Activated CD4-positive, alpha-beta memory T cell treated with anti-CD3 and anti-CD28 coated beads, Interleukin-2, amount 10 ng/mL, durations not matched to agents 7 days and 5 days (primary cell): ENCODE measurements around the gene FAM193B. TPM values are rescaled to one million over a fixed set of nuclear protein-coding genes. Genes with fewer than 3 reads are reported as not detected.

ENCODE experiments used
- CTCF ChIA-PET: fragments of 350-600 bp; sonication (Branson Sonifier 250); formaldehyde crosslinking; loops from one replicate; lab custom pipeline; 2021; ENCODE audit warnings: antibody characterized with exemption, inconsistent platforms; lab: Charles Lee
- POLR2A ChIA-PET: fragments of 350-600 bp; sonication (Branson Sonifier 250); formaldehyde crosslinking; loops from one replicate; lab custom pipeline; 2021; ENCODE audit warnings: antibody characterized with exemption; lab: Charles Lee
- DNase-seq: peaks from one replicate; pipeline ENCODE4 v3.0.0-alpha.2; 2020
- H3K27ac Mint-ChIP-seq: one replicate; pipeline ENCODE4 v1.8.0; 2021; ENCODE audit warnings: mild to moderate bottlenecking, mixed read lengths
- H3K27me3 Mint-ChIP-seq: one replicate; pipeline ENCODE4 v1.8.0; 2021; ENCODE audit warnings: mixed read lengths
- H3K36me3 Mint-ChIP-seq: one replicate; pipeline ENCODE4 v1.8.0; 2021; ENCODE audit warnings: low read depth, mixed read lengths
- H3K4me1 Mint-ChIP-seq: one replicate; pipeline ENCODE4 v1.8.0; 2021; ENCODE audit warnings: mixed read lengths
- H3K4me3 Mint-ChIP-seq: one replicate; pipeline ENCODE4 v1.8.0; 2021; ENCODE audit warnings: mild to moderate bottlenecking, mixed read lengths
- H3K9me3 Mint-ChIP-seq: one replicate; pipeline ENCODE4 v1.8.0; 2021; ENCODE audit warnings: mixed read lengths
- total RNA-seq, 2 experiments: library from RNA; stranded (reverse); gene quantifications; one replicate each; pipeline ENCODE4 v1.2.3, GENCODE V29; 2021

The FAM193B gene
- total RNA-seq, 2 experiments from 2014 or later: 110 to 112 TPM

GRCh38 chr5:177500685-177501522 is 53.5 kb downstream of the FAM193B start:
- ChIA-PET CTCF (interaction anchor here (0.5 to 5.7 kb wide), 28 partner anchors 9 to 387 kb away, joined by 3 to 45 read pairs (median 4); partner anchors contain the start of genes DDX41, F12, GRK6 and PRELID1), POLR2A (interaction anchor here (0.7 to 1.5 kb wide), 6 partner anchors 10 to 134 kb away, joined by 3 to 5 read pairs (median 3); no protein-coding TSS in a partner anchor)
- Mint-ChIP-seq H3K36me3 (no peaks in the 10 kb centered on the region), H3K9me3 (no peaks in the 10 kb centered on the region), H3K4me3 (no peak overlapping the region), H3K27ac (no peak overlapping the region), H3K27me3 (peaks cover 21% of the 10 kb centered on the region), H3K4me1 (peaks cover 19% of the 10 kb centered on the region)
- DNase-seq: peak; percentile 84

- H3K4me1 Mint-ChIP-seq: peaks cover 27% of the 10 kb centered on the region
- no peaks in the 10 kb centered on the region for H3K9me3 Mint-ChIP-seq
- H3K36me3 Mint-ChIP-seq: no peaks in the 10 kb centered on the region
- DNase-seq: no peak
- peaks cover 21% of the 10 kb centered on the region for H3K27me3 Mint-ChIP-seq
- peak overlapping the region; percentile 6 for H3K4me3 Mint-ChIP-seq
- ChIA-PET CTCF (interaction anchor here (0.7 to 5.7 kb wide), 8 partner anchors 17 to 225 kb away, joined by 3 to 45 read pairs (median 12); partner anchors contain the start of gene DDX41), POLR2A (interaction anchor here (1.1 kb wide), 1 partner anchor 127 kb away, joined by 3 read pairs; no protein-coding TSS in a partner anchor)
- no peak overlapping the region for H3K27ac Mint-ChIP-seq
These were observed 54.5 kb downstream of the FAM193B start for GRCh38 chr5:177499842-177500241.

GRCh38 chr5:177498013-177498787 is 56.2 kb downstream of the FAM193B start:
- ChIA-PET POLR2A (interaction anchor here (1.0 to 3.7 kb wide), 12 partner anchors 11 to 188 kb away, joined by 3 to 12 read pairs (median 4); partner anchors contain the start of genes DDX41, GRK6 and LMAN2), CTCF (interaction anchor here (0.8 to 5.1 kb wide), 12 partner anchors 9 to 309 kb away, joined by 3 to 37 read pairs (median 8); partner anchors contain the start of genes DDX41 and MXD3)
- Mint-ChIP-seq H3K36me3 (peaks cover 5% of the 10 kb centered on the region), H3K4me1 (peaks cover 43% of the 10 kb centered on the region), H3K4me3 (peak overlapping the region; percentile 85), H3K27me3 (peaks cover 21% of the 10 kb centered on the region), H3K27ac (peak overlapping the region; percentile 42), H3K9me3 (no peaks in the 10 kb centered on the region)
- DNase-seq: peak; percentile 53

GRCh38 chr5:177497292-177498012 is 56.9 kb downstream of the FAM193B start, which contains the start of gene PDLIM7:
Gene PDLIM7, minus strand, starts transcription at chr5:177497604. Its CDS starts 1,092 bp downstream, at chr5:177496512.
- CTCF ChIA-PET: interaction anchor here (0.6 to 5.1 kb wide), 13 partner anchors 9 to 659 kb away, joined by 3 to 37 read pairs (median 6); partner anchors contain the start of genes DDX41 and MXD3
- POLR2A ChIA-PET: interaction anchor here (1.0 to 3.7 kb wide), 13 partner anchors 12 to 187 kb away, joined by 3 to 12 read pairs (median 4); partner anchors contain the start of genes DDX41, GRK6 and LMAN2
- Mint-ChIP-seq H3K27ac (peak within 1 kb of the TSS; percentile 42), H3K27me3 (peaks cover 21% of the 10 kb centered on the region), H3K9me3 (no peaks in the 10 kb centered on the region), H3K36me3 (peaks cover 13% of the 10 kb centered on the region), H3K4me1 (peaks cover 49% of the 10 kb centered on the region), H3K4me3 (peak within 1 kb of the TSS; percentile 85)
- peak; percentile 96 for DNase-seq

- Mint-ChIP-seq H3K4me1 (peaks cover 49% of the 10 kb centered on the region), H3K4me3 (peak overlapping the region; percentile 85), H3K27ac (no peak overlapping the region), H3K27me3 (peaks cover 21% of the 10 kb centered on the region), H3K9me3 (no peaks in the 10 kb centered on the region), H3K36me3 (peaks cover 13% of the 10 kb centered on the region)
- POLR2A ChIA-PET: interaction anchor here (1.0 to 3.7 kb wide), 12 partner anchors 12 to 187 kb away, joined by 4 to 12 read pairs (median 4); partner anchors contain the start of genes DDX41, GRK6 and LMAN2
- peak; percentile 24 for DNase-seq
- CTCF ChIA-PET: interaction anchor here (0.6 to 5.1 kb wide), 12 partner anchors 8 to 659 kb away, joined by 3 to 37 read pairs (median 8); partner anchors contain the start of genes DDX41 and MXD3
These were observed 57.6 kb downstream of the FAM193B start for GRCh38 chr5:177496727-177497291.

- Mint-ChIP-seq H3K4me3 (peak overlapping the region; percentile 85), H3K9me3 (no peaks in the 10 kb centered on the region), H3K27me3 (peaks cover 21% of the 10 kb centered on the region), H3K4me1 (peaks cover 50% of the 10 kb centered on the region), H3K27ac (peak overlapping the region; percentile 53), H3K36me3 (peaks cover 15% of the 10 kb centered on the region)
- ChIA-PET CTCF (interaction anchor here (1.1 to 1.8 kb wide), 5 partner anchors 39 to 187 kb away, joined by 3 to 9 read pairs (median 6); partner anchors contain the start of gene MXD3), POLR2A (interaction anchor here (1.1 to 3.7 kb wide), 8 partner anchors 18 to 193 kb away, joined by 3 to 12 read pairs (median 4); partner anchors contain the start of genes DDX41 and GRK6)
- DNase-seq: no peak
These were observed 58.2 kb downstream of the FAM193B start for GRCh38 chr5:177496070-177496726.

GRCh38 chr5:177495243-177496060 is 58.9 kb downstream of the FAM193B start:
- Mint-ChIP-seq H3K27ac (peak overlapping the region; percentile 54), H3K4me3 (peak overlapping the region; percentile 85), H3K9me3 (no peaks in the 10 kb centered on the region), H3K4me1 (peaks cover 54% of the 10 kb centered on the region), H3K27me3 (peaks cover 18% of the 10 kb centered on the region), H3K36me3 (peaks cover 22% of the 10 kb centered on the region)
- ChIA-PET CTCF (interaction anchor here (1.1 to 3.5 kb wide), 5 partner anchors 38 to 105 kb away, joined by 3 to 22 read pairs (median 9); no protein-coding TSS in a partner anchor), POLR2A (interaction anchor here (1.2 to 3.7 kb wide), 6 partner anchors 18 to 192 kb away, joined by 3 to 12 read pairs (median 6); partner anchors contain the start of genes DDX41, GRK6 and TMED9)
- DNase-seq: no peak

- H3K27me3 Mint-ChIP-seq: peaks cover 13% of the 10 kb centered on the region
- DNase-seq: peak; percentile 57
These were observed 59.8 kb downstream of the FAM193B start for GRCh38 chr5:177494346-177495195.

GRCh38 chr5:177493795-177494345 is 60.5 kb downstream of the FAM193B start:
- Mint-ChIP-seq H3K9me3 (no peaks in the 10 kb centered on the region), H3K36me3 (peaks cover 28% of the 10 kb centered on the region), H3K4me3 (peak overlapping the region; percentile 32), H3K4me1 (peaks cover 54% of the 10 kb centered on the region), H3K27ac (peak overlapping the region; percentile 82), H3K27me3 (peaks cover 9% of the 10 kb centered on the region)
- ChIA-PET POLR2A (interaction anchor here (1.4 to 2.9 kb wide), 4 partner anchors 39 to 98 kb away, joined by 5 to 10 read pairs (median 6); partner anchors contain the start of genes GRK6 and TMED9), CTCF (interaction anchor here (0.9 to 3.5 kb wide), 8 partner anchors 16 to 142 kb away, joined by 3 to 22 read pairs (median 9); partner anchors contain the start of gene LMAN2)
- DNase-seq: no peak

More at GRCh38 chr5:177494346-177495195, 59.8 kb downstream of the FAM193B start:
- H3K27ac Mint-ChIP-seq: peak overlapping the region; percentile 82
- peaks cover 28% of the 10 kb centered on the region for H3K36me3 Mint-ChIP-seq
- peak overlapping the region; percentile 32 for H3K4me3 Mint-ChIP-seq
- POLR2A ChIA-PET: interaction anchor here (1.3 to 3.7 kb wide), 5 partner anchors 22 to 191 kb away, joined by 3 to 12 read pairs (median 8); partner anchors contain the start of genes DDX41, GRK6 and TMED9
- CTCF ChIA-PET: interaction anchor here (0.9 to 3.5 kb wide), 7 partner anchors 17 to 143 kb away, joined by 3 to 22 read pairs (median 9); partner anchors contain the start of gene LMAN2
- H3K4me1 Mint-ChIP-seq: peaks cover 55% of the 10 kb centered on the region
- no peaks in the 10 kb centered on the region for H3K9me3 Mint-ChIP-seq
